Ovary (tissue), 3 donors: Measurements from ENCODE around the gene STRADB.

Experiments used
- CTCF ChIP-seq, 3 donors: fragments of 450-650 bp in 2 of 3; fragments of 200-600 bp in 1 of 3; IDR thresholded peaks; one replicate each; pipeline versions ENCODE4 v1.5.1 to v1.8.0; 2016 to 2022; ENCODE audit warnings: antibody characterized with exemption in 3 of 3, mild to moderate bottlenecking in 1 of 3
- EP300 ChIP-seq: sonication (generic); formaldehyde crosslinking; IDR thresholded peaks from one replicate; pipeline ENCODE4 v1.6.1; 2017; ENCODE audit warnings: antibody characterized with exemption
- POLR2A ChIP-seq: fragments of 450-650 bp; IDR thresholded peaks from one replicate; pipeline ENCODE4 v1.6.1; 2017; ENCODE audit warnings: antibody characterized with exemption, mild to moderate bottlenecking, moderate library complexity
- donor health status: DM: no; HTN: no; CAD: no.

GRCh38 chr2:201403880-201404279, 47.7 kb upstream of the STRADB start:
- TF ChIP-seq CTCF (IDR thresholded peaks at IDR 0.05) (no peak), POLR2A (no peak), EP300 (no peak)
